ENCODE measurements around the gene RPL14. TPM values are rescaled to one million over a fixed set of nuclear protein-coding genes. Genes with fewer than 3 reads are reported as not detected.
"Not testable (repeated sequence)": the region's sequence is repeated elsewhere in the genome, so short reads cannot be mapped to it uniquely, and the experiment has no call there.

RPL14 gene
- polyA plus RNA-seq, 4 donors = 1,708 to 1,844 (median 1,764) TPM

DNA sequence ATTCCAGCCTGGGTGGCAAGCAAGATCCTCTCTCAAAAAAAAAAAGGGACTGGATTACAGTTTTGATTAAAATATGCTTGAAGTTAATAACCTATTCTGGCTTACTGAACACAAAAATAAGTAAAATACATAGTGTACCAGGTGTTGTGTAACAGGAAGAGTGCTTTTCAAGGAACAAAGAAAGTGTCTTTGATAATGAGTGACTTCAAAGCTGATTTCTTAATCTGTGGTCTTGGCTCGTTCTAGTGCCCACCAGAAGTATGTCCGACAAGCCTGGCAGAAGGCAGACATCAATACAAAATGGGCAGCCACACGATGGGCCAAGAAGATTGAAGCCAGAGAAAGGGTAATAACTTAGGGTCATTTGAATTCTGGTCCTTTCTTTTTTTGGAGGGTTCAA lies 4.0 kb downstream of the RPL14 start:
- no peak for DNase-seq (ENCODE audit: low read depth in 4 of 4, low spot score in 3 of 4)

DNA sequence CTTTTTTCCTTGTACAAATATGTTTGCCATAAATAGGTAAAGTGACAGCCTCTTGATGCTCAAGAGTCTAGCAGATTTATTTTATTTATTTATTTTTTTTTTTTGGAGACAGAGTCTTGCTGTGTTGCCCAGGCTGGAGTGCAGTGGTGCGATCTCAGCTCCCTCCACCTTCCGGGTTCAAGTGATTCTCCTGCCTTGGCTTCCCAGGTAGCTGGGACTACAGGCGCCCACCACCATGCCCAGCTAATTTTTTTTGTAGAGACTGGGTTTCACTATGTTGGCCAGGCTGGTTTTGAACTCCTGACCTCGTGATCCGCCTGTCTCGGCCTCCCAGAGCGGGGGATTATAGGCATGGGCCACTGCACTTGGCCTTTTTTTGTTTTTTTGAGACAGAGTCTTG lies 5.7 kb downstream of the RPL14 start:
- DNase-seq (ENCODE audit: low read depth in 4 of 4, low spot score in 3 of 4) = not testable (repeated sequence)

DNA sequence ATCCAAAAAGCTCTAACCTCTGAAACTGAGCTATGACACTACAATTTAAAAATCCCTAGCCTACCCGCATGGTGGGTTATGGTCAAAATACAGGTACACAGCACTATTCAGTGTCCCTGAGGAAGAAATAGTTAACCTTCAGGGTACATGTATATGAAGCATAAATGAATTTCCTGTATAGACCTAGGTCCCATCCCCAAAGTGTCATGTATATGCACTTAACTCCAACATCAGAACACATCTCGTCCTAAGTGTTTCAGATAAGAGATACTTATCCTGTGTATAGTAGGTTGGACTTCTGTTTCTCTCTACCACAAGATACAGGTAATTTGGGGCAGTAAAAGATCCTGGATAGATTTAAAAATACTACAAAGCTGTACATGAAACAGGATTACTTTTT lies 6.4 kb downstream of the RPL14 start:
- no peak for DNase-seq (ENCODE audit: low read depth in 4 of 4, low spot score in 3 of 4)

DNA sequence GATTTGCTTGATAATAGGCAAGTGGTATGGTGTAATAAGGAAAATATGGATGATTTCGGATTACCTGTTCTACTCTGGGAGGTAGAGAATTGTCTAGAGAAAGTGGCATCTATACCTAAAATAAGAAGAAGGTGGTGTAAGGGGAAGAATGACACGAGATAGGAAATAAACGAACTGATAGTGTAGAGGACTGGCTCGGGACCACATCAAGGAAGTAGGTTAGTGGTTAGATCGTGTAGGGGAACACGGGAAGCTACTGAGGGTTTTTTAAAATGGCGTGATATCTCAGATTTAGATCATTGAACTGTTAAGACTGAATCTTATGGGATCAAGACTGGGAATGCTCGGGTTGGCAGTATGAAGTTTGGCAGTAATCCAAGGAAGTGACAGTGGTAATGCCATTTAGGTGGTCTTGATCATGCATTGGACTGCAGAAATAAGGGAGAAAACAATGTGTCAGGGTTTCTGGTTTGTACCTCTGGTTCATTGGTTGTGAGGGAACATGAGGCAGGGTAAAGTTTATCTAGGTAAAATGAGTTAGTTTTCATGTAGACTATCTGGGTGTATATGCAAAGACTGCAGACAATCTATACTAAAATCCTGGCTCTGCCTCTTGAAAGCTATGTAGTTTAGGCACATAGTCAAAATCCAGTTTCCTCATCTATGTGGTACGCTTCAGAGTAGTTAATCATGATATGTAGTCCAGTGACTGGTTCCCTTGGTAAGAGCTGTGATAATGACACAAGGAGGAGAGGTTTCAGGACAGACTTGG lies 7.4 kb downstream of the RPL14 start:
- no peak for DNase-seq (ENCODE audit: low read depth in 4 of 4, low spot score in 3 of 4)

DNA sequence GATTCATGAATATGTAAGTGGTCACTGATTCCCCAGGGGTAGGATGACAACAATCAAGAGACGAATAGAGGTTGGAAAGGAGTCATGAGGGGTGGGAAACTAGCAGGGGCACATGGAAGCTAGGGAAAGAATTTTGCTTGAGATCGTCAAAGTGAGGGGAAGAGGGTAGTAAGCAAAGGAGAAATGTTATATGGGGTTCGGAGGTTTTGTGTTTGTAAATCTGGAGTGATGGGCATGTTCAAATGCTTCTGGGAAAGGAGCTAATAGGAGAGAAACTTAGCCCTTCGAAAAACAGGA lies 7.9 kb downstream of the RPL14 start:
- DNase-seq (ENCODE audit: low read depth in 4 of 4, low spot score in 3 of 4) = no peak

DNA sequence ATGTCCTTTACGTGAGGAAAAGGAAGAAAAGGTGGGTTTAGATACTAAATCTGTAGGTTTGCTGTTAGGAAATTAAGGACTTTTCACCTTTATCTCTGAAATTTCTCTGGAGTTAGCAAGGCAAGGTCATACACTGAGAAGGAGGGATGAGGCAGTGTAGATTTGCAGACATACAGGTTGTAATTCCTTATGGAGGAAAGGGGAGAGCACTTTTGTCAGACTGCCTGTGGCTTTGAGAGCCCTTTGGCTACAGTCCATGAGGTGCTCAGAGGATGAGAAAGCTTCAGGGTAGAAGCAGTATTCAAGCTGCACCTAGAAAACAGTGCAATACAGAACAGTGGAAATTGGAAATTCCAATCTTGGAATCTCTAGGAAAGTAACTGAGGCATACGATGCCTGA lies 8.3 kb downstream of the RPL14 start:
- no peak for DNase-seq (ENCODE audit: low read depth in 4 of 4, low spot score in 3 of 4)

DNA sequence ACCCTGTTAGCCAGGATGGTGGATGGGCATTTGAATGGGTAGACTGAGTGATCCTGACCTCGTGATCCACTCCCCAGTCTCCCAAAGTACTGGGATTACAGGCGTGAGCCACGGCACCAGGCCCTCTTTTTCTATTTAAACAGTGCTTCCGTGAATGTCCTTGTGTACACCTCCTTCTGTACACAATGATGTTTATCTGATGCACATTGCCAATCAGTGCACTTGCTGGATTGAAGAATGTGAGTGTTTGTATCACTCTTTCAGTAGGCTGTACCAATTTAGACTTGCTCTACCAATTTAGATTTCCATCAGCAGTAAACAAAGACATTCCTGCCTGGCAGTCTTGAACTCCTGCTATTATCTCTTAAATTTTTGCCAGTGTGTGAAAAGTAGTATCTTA lies 10.9 kb downstream of the RPL14 start:
- no peak for DNase-seq (ENCODE audit: low read depth in 4 of 4, low spot score in 3 of 4)

DNA sequence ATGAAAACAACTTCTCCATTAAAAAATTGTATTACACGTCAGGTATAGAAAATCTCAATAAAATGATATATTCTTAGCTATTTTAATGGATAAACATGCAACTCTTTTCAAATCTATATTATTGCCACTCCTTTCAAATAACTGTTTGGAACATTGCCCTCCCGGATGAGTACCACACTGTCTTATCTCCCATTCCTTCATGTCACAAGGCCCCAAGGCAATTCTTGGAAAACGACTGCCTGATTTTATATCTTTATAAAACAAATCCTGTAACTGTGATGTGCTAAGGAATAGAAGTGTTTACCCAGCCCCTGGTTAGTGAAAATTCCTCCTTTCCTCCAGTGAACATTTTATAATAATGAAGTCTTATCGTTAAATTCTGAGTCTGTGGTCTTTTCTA lies 13.6 kb downstream of the RPL14 start:
- DNase-seq (ENCODE audit: low read depth in 4 of 4, low spot score in 3 of 4) = no peak

DNA sequence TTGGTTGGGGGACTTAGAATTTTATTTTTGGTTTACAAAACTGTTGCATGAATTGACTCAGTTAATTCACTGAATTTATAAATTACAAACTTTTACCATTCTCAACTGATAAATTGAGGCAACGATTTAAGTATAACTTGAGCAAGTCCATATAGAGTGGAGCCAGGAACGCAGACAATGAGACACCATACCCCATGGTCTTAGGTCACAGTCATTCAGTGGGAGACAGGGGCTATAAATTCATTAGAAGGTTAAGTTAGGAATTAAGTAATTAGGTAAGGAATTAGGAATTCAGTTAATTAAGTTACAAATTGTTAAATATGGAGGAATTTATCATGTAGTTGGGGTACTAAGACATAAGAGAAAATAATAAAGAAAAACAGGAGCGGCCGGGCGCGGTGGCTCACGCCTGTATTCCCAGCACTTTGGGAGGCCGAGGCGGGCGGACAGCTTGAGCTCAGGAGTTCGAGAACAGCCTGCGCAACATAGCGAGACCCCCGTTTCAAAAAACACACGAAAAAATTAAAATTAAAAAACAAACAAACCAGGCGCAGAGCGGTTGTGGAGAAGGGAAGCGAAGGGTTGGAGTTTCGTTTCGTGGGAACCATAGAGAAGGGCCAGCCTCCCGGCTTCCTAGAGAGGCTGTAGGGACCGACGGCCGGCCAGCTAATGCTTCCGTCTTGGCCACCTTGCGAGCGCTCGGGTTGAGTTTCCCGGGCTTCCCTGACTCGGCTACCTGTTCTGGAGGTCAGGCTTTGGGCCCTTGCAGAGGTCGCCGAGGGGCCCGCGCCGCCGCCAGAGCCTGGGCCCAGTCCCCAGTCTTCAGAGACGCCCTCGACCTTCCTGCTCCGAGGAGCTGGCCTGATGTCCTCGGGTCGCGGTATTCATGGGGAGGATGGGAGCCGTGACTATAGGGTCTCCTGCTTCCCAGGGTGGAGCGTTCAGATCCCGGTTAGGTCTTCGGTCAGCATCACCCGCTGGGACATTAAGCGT lies 19.6 kb downstream of the RPL14 start, which contains the start of gene ZNF619:
TSS of gene ZNF619 (plus strand) at position 645 of the 993 bp plus-strand sequence. CDS start 858 bp downstream, outside the sequence.
- DNase-seq (ENCODE audit: low read depth in 4 of 4, low spot score in 3 of 4) = peak in 3 of 4 donors; percentile 56 to 59 (median 57)

DNA sequence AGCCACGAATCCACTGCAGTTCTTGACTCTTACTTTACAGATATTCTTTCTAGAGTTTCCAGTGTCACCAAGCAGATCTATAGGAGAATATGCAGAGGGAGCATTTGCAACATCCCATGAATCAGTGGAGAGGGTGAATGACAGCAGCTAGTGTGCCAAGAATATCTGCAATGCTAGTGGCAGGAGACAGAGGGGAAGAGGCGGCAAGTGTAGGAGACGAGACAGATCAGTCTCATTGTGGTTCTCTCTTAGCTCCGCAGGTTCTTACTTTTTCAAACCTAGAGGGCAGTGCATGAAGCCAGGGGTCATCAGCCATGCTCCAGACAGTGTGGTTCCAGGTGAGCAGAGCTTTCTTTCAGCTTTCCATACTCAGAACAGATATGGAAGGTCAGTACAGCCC lies 20.5 kb downstream of the RPL14 start:
- DNase-seq (ENCODE audit: low read depth in 4 of 4, low spot score in 3 of 4) = no peak

DNA sequence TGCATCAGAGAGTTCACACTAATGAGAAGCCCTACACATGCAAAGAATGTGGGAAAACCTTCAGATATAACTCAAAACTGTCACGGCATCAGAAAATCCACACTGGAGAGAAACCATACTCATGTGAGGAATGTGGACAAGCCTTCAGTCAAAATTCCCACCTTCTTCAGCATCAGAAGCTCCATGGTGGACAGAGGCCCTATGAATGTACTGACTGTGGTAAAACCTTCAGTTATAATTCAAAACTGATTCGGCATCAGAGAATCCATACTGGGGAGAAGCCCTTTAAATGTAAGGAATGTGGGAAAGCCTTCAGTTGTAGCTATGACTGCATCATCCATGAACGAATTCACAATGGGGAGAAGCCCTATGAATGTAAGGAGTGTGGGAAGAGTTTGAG lies 30.0 kb downstream of the RPL14 start:
- no peak for DNase-seq (ENCODE audit: low read depth in 4 of 4, low spot score in 3 of 4)

DNA sequence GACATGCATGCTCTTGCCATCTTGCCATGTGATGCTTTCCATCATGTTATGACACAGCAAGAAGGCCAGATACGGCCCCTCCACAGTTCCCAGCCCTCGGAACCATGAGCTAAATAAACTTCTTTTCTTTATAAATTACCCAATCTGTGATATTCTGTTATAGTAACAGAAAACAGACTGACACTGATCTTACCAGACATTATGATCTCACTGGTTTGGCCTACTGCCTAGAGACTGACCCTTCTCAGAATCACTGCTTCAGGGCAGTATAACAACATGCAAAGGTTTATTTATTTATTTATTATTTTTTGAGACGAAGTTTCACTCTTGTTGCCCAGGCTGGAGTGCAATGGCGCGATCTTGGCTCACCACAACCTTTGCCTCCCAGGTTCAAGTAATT lies 33.8 kb downstream of the RPL14 start:
- no peak for DNase-seq (ENCODE audit: low read depth in 4 of 4, low spot score in 3 of 4)

DNA sequence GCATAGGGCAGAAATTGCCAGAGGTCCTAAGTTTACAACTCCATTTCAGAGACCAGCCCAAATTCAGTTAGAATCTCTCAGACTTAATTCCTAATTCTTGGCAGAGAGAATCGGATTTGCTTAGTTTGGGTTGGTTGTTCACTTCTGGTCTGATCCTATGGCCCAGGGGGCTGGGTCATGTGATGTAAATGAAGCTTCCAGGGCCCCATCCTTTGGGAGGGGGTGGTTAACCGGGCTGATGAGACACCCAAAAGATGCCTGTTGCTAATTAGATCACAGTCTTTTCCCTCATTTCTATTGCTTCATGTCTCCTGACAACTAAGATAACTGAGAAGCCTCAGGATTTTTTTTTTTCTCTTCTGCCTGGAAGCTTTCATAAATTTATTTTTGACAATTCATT lies 37.6 kb downstream of the RPL14 start:
- DNase-seq (ENCODE audit: low read depth in 4 of 4, low spot score in 3 of 4) = no peak

DNA sequence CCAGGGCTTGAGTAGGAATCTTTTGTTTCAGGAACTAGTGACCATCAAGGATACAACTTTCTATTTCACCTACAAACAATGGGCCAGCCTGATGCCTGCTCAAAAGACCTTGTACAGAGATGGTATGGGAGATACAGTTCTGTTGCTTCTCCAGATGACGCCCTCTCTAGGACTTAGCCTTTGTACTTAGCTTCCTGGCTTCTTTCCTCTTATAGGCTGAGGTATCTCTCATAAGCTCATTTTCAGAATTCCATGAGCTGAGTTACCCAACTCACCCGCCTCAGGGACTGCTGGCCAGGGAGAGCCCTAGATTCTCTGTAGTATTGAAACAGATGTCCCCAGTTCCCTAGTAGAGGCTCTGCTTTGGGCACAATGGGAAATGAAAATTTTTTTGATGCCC lies 40.1 kb downstream of the RPL14 start:
- DNase-seq (ENCODE audit: low read depth in 4 of 4, low spot score in 3 of 4) = no peak

DNA sequence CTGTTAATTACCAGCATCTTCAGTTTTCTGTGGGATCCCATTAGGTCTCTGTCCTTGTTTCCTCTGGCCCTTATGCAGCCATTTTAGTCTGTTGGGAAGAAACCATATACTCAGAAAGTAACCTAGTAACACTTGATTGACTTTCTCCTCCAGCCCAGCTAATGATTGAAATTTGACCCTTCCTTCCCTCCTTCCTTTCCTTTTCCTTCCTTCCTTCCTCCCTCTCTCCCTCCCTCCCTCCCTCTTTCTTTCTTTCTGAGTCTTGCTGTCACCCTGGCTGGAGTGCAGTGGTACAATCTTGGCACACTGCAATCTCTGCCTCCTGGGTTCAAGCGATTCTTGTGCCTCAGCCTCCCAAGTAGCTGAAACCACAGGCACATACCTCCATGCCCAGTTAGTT lies 42.8 kb downstream of the RPL14 start:
- DNase-seq (ENCODE audit: low read depth in 4 of 4, low spot score in 3 of 4) = no peak

DNA sequence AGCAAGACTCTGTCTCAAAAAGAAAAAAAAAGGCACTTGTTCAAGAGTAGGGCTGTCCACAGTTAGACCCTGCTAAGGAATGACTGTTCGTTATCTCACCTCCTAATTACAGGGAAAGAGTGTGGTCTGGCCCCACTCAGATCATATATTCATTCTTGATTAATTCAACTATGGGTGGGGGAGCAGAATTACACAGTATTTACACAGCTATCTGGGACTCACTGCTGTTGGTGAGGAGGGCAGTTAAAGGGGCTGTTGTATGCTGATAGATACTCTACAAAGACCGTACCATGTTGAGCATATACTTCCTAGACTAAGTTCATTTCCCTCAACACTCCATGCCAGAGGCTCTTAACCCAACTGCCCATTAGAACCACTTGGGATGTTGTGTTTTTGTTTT lies 44.9 kb downstream of the RPL14 start:
- no peak for DNase-seq (ENCODE audit: low read depth in 4 of 4, low spot score in 3 of 4)

DNA sequence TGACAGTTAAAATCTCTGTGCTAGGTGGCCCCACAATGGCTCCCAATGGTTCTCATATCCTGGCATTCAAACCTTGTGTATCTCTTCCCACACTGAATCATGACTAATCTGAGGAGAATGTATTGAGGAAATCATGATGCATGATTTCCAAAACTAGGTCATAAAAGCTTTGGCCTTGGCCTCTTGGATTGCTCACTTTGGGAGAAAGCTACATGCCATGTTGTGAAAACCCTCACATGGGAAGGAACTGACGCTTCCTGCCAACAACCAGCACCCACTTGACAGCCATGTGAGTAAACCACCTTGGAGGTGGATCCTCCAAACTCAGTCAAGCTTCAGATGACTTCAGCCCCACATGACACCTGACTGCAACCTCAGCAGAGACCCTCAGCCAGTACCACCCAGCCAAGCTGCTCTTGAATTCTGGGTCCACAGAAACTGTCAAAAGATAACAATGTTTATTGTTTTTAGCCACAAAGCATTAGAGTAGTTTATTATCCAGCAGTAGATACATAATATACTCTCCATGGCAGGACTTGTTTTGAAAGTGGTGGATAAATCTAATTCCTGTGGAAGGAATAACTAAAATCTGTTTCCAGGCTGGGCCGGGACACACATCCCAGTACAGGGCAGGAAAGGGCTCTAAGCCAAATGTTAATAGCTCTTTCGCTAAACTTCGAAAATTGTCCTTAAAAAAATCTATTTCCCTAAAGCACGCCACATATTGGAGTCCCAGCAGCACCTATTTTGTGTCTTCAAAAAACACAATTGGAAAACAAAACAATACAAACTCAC lies 47.7 kb downstream of the RPL14 start:
- DNase-seq (ENCODE audit: low read depth in 4 of 4, low spot score in 3 of 4) = no peak

DNA sequence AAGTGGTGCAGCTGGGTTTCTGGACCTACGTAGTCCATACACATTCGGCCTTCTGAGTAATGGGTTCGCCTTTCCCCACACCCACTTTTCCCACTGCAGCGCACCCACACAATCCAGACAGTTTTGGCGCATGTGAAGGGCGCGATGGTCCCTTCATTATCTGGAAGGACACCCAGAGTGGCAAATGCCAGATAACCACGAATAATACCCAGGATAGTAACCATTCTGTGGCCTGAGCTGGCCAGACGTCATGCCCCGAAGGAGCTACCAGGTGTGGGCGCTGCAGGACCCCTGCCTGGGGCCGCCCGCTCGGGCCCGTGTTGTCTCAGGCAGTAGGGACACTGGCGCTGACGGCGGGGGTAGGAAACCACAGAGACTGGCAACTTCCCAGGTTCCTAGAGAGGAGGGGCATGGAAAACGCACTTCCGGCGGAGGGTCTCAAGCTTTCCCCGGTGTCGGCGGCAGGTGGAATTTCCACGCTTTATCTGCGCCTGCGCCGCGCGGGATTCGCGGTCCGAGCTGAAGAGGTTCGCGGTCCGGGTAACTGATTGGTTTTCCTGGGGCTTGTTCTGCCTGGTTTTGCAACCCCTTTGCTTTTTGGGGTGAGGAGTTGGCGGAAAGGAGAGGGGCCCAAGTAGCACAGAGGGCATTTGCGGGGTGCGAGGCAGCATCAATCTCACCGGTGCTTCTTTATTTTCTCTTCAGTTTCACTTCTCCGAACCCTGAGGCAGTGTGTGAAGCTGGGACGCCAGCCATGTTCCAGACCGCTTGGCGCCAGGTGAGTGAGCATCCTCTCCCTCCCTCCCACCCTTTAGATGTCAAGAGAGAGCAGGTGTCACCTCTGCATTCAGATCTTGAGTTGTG lies 48.7 kb downstream of the RPL14 start, which contains the start of gene ZNF620:
TSS of gene ZNF620 (plus strand) at position 441 of the 864 bp plus-strand sequence. CDS start at position 755, 314 bp downstream.
- DNase-seq (ENCODE audit: low read depth in 4 of 4, low spot score in 3 of 4) = peak; percentile 63 to 81 (median 77)

DNA sequence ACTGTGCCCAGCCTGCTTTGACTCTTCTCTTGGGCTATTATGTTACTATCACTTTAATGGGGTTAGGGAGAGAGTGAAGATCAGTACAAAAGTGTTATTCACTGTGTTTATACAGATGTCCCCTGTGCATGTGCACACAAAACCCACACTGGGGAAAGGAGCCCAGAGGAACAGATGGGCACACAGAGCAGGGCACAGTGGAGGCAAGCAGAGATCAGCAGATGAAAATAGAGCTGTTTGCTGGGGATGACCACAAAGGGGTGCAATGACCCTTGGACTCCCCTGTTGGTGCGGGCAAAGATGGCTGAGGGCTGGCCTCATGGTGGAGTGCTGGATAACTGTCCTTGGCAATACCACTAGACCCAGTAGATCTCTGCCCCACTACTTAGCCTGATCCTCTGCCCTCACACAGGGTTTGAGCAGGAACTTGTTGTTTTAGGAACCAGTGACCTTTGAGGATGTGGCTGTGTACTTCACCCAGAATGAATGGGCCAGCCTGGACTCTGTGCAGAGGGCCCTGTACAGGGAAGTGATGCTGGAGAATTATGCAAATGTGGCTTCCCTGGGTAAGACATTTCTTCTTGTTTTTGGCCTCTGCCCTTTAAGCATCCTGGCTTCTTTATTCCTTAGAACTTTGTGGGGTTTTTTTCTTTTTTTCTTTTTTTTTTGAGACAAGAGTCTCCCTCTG lies 54.0 kb downstream of the RPL14 start:
- no peak for DNase-seq (ENCODE audit: low read depth in 4 of 4, low spot score in 3 of 4)
